GM10266 (cell line): ENCODE measurements around the gene CTCF.

Source experiments
- DNase-seq: peaks from one replicate; pipeline ENCODE4 v3.0.0; 2012; ENCODE audit errors: extremely low spot score
- TF ChIP-seq, protein P1 (sequence below): IDR thresholded peaks from 2 replicates; pipeline ENCODE4 v1.5.1; 2012; ENCODE audit warnings: mild to moderate bottlenecking, low read depth; ENCODE audit not compliant: control insufficient read depth, insufficient read depth; ENCODE audit errors: missing control alignments

The CTCF gene

DNA sequence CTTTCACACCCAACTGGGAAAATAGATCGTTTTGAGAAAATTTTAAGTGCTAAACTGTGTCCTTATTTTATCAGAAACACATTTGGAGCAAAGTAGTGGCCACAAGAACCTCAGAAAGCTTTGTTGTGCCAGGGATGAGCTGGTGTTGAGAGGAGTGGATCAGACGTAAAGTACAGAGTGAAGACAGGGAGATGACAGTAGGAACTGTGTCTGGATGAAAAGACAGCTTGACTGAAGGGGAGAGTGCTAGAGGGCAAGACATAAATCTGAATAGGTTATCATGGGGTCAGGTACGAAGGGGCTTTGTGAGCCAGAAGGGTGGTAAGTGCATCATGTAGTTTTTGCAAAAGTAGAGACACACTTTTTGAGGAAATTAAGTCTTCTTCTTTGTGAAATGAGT, 43.3 kb downstream of the CTCF start:
- TF ChIP-seq, protein P1, sequence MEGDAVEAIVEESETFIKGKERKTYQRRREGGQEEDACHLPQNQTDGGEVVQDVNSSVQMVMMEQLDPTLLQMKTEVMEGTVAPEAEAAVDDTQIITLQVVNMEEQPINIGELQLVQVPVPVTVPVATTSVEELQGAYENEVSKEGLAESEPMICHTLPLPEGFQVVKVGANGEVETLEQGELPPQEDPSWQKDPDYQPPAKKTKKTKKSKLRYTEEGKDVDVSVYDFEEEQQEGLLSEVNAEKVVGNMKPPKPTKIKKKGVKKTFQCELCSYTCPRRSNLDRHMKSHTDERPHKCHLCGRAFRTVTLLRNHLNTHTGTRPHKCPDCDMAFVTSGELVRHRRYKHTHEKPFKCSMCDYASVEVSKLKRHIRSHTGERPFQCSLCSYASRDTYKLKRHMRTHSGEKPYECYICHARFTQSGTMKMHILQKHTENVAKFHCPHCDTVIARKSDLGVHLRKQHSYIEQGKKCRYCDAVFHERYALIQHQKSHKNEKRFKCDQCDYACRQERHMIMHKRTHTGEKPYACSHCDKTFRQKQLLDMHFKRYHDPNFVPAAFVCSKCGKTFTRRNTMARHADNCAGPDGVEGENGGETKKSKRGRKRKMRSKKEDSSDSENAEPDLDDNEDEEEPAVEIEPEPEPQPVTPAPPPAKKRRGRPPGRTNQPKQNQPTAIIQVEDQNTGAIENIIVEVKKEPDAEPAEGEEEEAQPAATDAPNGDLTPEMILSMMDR = no peak
- no peak for DNase-seq

DNA sequence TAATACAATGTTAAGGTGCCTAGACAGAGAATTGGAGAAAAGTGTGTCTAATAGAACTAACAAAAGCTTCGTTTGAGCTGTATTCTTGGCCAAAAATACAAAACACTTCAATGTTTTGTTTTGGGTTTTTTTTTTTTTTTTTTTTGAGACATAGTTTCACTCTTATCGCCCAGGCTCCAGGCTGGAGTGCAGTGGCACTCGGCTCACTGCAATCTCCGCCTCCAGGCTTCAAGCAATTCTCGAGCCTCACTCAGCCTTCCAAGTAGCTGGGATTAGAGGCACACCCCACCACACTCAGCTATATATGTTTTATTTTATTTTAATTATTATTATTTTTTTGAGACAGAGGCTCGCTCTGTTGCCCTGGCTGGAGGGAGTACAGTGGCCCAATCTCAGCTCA, 44.3 kb downstream of the CTCF start:
- TF ChIP-seq, protein P1 = no peak
- DNase-seq = no peak

DNA sequence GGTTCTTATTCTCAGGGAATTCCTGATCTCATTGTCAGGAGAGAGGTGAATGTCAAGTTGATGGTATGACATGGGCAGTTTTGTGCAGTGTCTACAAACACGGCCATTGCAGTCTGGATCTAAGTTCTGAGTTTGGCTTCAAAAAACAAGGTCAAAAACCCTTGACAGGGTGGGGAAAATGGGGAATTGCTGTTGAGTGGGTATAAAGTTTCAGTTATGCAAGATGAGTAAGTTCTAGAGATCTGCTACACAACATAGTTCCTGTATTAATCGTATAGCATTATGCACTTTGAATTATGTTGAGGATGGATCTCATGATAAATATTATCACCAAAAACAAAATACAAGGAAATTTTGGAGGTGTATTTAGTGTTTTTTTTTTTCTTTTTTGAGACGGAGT, 46.0 kb downstream of the CTCF start:
- TF ChIP-seq, protein P1 = no peak
- DNase-seq = no peak

GRCh38 chr16:67613808-67614207, 51.5 kb downstream of the CTCF start:
- DNase-seq = no peak
- TF ChIP-seq, protein P1 = peak; percentile 18

- DNase-seq = no peak
- TF ChIP-seq, protein P1 = no peak
Measured at GRCh38 chr16:67628216-67628615, 65.9 kb downstream of the CTCF start.

- TF ChIP-seq, protein P1 = no peak
- DNase-seq = no peak
Measured at GRCh38 chr16:67632415-67633172, 70.3 kb downstream of the CTCF start.

DNA sequence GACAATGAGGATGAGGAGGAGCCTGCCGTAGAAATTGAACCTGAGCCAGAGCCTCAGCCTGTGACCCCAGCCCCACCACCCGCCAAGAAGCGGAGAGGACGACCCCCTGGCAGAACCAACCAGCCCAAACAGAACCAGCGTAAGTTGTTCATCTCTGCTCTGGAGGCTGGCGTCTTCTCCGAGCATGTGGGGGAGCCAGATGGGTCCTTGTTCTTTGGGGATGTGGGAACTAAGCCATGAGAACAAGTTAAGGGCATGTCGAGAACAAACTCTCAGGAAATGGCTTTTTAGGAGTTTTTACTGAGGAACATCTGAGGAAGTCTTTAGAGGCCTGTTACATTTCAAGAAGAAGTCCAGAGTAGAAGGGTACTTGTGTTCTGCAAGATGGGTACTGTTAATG, 74.4 kb downstream of the CTCF start:
- TF ChIP-seq, protein P1 = no peak
- no peak for DNase-seq
